Myocyte (in vitro differentiated cells): ENCODE results near the gene ASTN1. TPM values are rescaled to one million over a fixed set of nuclear protein-coding genes. Genes with fewer than 3 reads are reported as not detected.
A peak's percentile ranks its signal among the peaks of the same experiment; 100 is the strongest.

Experiments used
- DNase-seq: peaks from one replicate; pipeline ENCODE4 v3.0.0-alpha.2; 2012; ENCODE audit warnings: low read depth
- total RNA-seq: library from RNA; depleted of rRNA; stranded (reverse); fragments of >200 nt; gene quantifications from 2 replicates; pipeline ENCODE4 v1.2.3, GENCODE V29; 2014

The ASTN1 gene
- total RNA-seq, 1 donor from 2014 or later, result not detected

- no peak for DNase-seq
Observed at GRCh38 chr1:176994931-176995596, 169.4 kb downstream of the ASTN1 start.

- no peak for DNase-seq
Observed at GRCh38 chr1:176993587-176993986, 170.9 kb downstream of the ASTN1 start.

GRCh38 chr1:176989754-176990153 is 174.8 kb downstream of the ASTN1 start:
- no peak for DNase-seq

GRCh38 chr1:176989023-176989422 is 175.5 kb downstream of the ASTN1 start:
- DNase-seq, result no peak

GRCh38 chr1:176987016-176987415 is 177.5 kb downstream of the ASTN1 start:
- no peak for DNase-seq

- DNase-seq, result no peak
Observed at GRCh38 chr1:176983731-176984130, 180.8 kb downstream of the ASTN1 start.

GRCh38 chr1:176976771-176977170 is 187.7 kb downstream of the ASTN1 start:
- no peak for DNase-seq

- peak; percentile 14 for DNase-seq
Observed at GRCh38 chr1:176976225-176976624, 188.3 kb downstream of the ASTN1 start.

GRCh38 chr1:176964687-176965086 is 199.8 kb downstream of the ASTN1 start:
- DNase-seq, result no peak

- DNase-seq, result no peak
Observed at GRCh38 chr1:176963181-176963580, 201.3 kb downstream of the ASTN1 start.

- no peak for DNase-seq
Observed at GRCh38 chr1:176961678-176962077, 202.8 kb downstream of the ASTN1 start.

- no peak for DNase-seq
Observed at GRCh38 chr1:176959191-176959820, 205.2 kb downstream of the ASTN1 start.

GRCh38 chr1:176957603-176958002 is 206.9 kb downstream of the ASTN1 start:
- no peak for DNase-seq

GRCh38 chr1:176954242-176954641 is 210.3 kb downstream of the ASTN1 start:
- DNase-seq, result no peak

- no peak for DNase-seq
Observed at GRCh38 chr1:176950736-176951324, 213.7 kb downstream of the ASTN1 start.

GRCh38 chr1:176949033-176949662 is 215.4 kb downstream of the ASTN1 start:
- peak; percentile 11 for DNase-seq

- DNase-seq, result no peak
Observed at GRCh38 chr1:176944606-176945005, 219.9 kb downstream of the ASTN1 start.

GRCh38 chr1:176943783-176944182 is 220.7 kb downstream of the ASTN1 start:
- DNase-seq, result no peak

GRCh38 chr1:176942346-176942745 is 222.2 kb downstream of the ASTN1 start:
- DNase-seq, result no peak

GRCh38 chr1:176939993-176940392 is 224.5 kb downstream of the ASTN1 start:
- no peak for DNase-seq

GRCh38 chr1:176938375-176938774 is 226.1 kb downstream of the ASTN1 start:
- DNase-seq, result no peak

GRCh38 chr1:176934370-176934769 is 230.1 kb downstream of the ASTN1 start:
- DNase-seq, result no peak
